ENCODE results near the gene YTHDC1. TPM values are rescaled to one million over a fixed set of nuclear protein-coding genes. Genes with fewer than 3 reads are reported as not detected.

The YTHDC1 gene
- total and polyA plus RNA-seq, 2 of the 4 experiments (the other 2 are of a cell fraction): 31.9 to 32.7 TPM

DNA sequence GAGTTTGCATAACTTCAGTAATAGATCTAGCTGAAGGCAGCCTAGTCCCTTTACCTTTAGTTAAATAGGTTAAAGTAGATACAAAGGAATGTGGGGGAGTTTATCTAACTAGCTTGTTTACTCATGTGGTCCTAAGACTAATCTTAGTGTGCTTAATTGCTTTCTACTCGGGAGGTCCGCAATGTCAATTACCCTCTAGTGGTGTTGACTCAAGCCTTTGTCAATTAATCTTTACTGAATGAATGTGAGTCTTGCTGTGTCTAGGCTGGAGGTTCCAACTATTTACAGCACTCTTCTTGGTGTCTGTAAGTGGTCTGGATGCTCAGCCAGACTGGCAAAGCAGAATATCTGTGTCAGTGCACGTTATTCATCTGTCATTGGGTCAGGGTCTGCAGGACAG lies 17.9 kb upstream of the YTHDC1 start:
- Histone ChIP-seq H2BK120ac (ENCODE audit: low read depth, low read length) (peak overlapping the region; percentile 47), H4K20me1 (ENCODE audit: insufficient read depth, low read length) (no peaks in the 10 kb centered on the region), H2AFZ (replicated peaks; ENCODE audit: low read length, poor library complexity) (no peak overlapping the region), H3K4me1 (ENCODE audit: control insufficient read depth, insufficient read depth, low read length) (peaks cover 12% of the 10 kb centered on the region), H3K9me1 (ENCODE audit: insufficient read depth, low read length) (peaks cover 10% of the 10 kb centered on the region), H3K4ac (ENCODE audit: low read depth, low read length) (peak overlapping the region; percentile 53; the same call in 1 of the 2 replicates), H3K36me3 (ENCODE audit: control insufficient read depth, insufficient read depth, low read length) (no peaks in the 10 kb centered on the region; the same call in 1 of the 2 replicates), H2BK5ac (ENCODE audit: low read depth, low read length, poor library complexity, severe bottlenecking) (peak overlapping the region; percentile 85), H3K23ac (ENCODE audit: low read depth, low read length) (no peak overlapping the region), H4K8ac (ENCODE audit: low read depth in 2 of 2, low read length in 2 of 2) (peak overlapping the region; percentile 5 to 13; a peak in 2 of 4 replicates), H4K5ac (ENCODE audit: low read depth, low read length) (peak overlapping the region; percentile 59; the same call in 1 of the 2 replicates), H3K9me3 (ENCODE audit: control insufficient read depth, insufficient read depth, low read length) (no peaks in the 10 kb centered on the region), H3K4me3 (ENCODE audit: insufficient read depth, low read depth, low read length) (no peak overlapping the region), H4K91ac (ENCODE audit: insufficient read depth, low read depth, low read length) (no peak overlapping the region), H2AK5ac (ENCODE audit: low read depth, low read length) (peak overlapping the region; percentile 52; the same call in 1 of the 2 replicates), H3K18ac (ENCODE audit: low read depth, low read length) (peak overlapping the region; percentile 76; the same call in 1 of the 2 replicates), H2BK15ac (ENCODE audit: low read depth, low read length) (peak overlapping the region; percentile 6; the same call in 1 of the 3 replicates), H3K9ac (ENCODE audit: low read depth, low read length) (no peak overlapping the region), H3K4me2 (ENCODE audit: low read depth, low read length) (no peak overlapping the region), H3K14ac (replicated peaks; ENCODE audit: low read depth, low read length) (0 out of 2 replicates have a peak overlapping the region, but pooled peaks have one; percentile 36), H3K27ac (ENCODE audit: insufficient read depth, low read length) (peak overlapping the region; percentile 60; the same call in 1 of the 2 replicates), H3K27me3 (ENCODE audit: control insufficient read depth, insufficient read depth, low read length) (no peaks in the 10 kb centered on the region), H3K79me1 (ENCODE audit: low read depth in 1 of 2, low read length in 2 of 2) (no peaks in the 10 kb centered on the region; a peak in 1 of 4 replicates), H2BK20ac (ENCODE audit: low read depth, low read length) (peak overlapping the region; percentile 17; the same call in 1 of the 2 replicates), H2AK9ac (replicated peaks; ENCODE audit: low read depth, low read length, poor library complexity) (no peak overlapping the region), H3K56ac (ENCODE audit: extremely low read depth, insufficient read depth, low read length) (no peak overlapping the region)
- TF ChIP-seq POLR2A (IDR thresholded peaks at IDR 0.05; ENCODE audit: low read depth, low read length) (no peak), MAZ (IDR thresholded peaks at IDR 0.05; ENCODE audit: borderline replicate concordance, low read depth, low read length) (no peak), FOS (IDR thresholded peaks at IDR 0.05; ENCODE audit: low read depth, low read length) (no peak), NFE2L2 (IDR thresholded peaks at IDR 0.05; ENCODE audit: low read depth, low read length) (no peak), RAD21 (IDR thresholded peaks at IDR 0.05; ENCODE audit: low read length) (no peak), MXI1 (IDR thresholded peaks at IDR 0.05; ENCODE audit: borderline replicate concordance, low read depth, low read length) (no peak), RFX5 (IDR thresholded peaks at IDR 0.05; ENCODE audit: low read depth, low read length) (no peak), RCOR1 (IDR thresholded peaks at IDR 0.05; ENCODE audit: insufficient replicate concordance, low read length) (no peak), CEBPB (IDR thresholded peaks at IDR 0.05; ENCODE audit: low read depth, low read length) (no peak), BHLHE40 (IDR thresholded peaks at IDR 0.05; ENCODE audit: low read depth, low read length) (no peak), MAFK (IDR thresholded peaks at IDR 0.05; ENCODE audit: low read depth, low read length) (no peak), CHD1 (IDR thresholded peaks at IDR 0.05; ENCODE audit: low read depth, low read length) (no peak), SMC3 (IDR thresholded peaks at IDR 0.05; ENCODE audit: low read depth, low read length) (no peak)
- TF ChIP-seq, protein P1, sequence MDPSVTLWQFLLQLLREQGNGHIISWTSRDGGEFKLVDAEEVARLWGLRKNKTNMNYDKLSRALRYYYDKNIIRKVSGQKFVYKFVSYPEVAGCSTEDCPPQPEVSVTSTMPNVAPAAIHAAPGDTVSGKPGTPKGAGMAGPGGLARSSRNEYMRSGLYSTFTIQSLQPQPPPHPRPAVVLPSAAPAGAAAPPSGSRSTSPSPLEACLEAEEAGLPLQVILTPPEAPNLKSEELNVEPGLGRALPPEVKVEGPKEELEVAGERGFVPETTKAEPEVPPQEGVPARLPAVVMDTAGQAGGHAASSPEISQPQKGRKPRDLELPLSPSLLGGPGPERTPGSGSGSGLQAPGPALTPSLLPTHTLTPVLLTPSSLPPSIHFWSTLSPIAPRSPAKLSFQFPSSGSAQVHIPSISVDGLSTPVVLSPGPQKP (IDR thresholded peaks at IDR 0.05; ENCODE audit: borderline replicate concordance, low read depth, low read length): no peak
- TF ChIP-seq, protein P2, sequence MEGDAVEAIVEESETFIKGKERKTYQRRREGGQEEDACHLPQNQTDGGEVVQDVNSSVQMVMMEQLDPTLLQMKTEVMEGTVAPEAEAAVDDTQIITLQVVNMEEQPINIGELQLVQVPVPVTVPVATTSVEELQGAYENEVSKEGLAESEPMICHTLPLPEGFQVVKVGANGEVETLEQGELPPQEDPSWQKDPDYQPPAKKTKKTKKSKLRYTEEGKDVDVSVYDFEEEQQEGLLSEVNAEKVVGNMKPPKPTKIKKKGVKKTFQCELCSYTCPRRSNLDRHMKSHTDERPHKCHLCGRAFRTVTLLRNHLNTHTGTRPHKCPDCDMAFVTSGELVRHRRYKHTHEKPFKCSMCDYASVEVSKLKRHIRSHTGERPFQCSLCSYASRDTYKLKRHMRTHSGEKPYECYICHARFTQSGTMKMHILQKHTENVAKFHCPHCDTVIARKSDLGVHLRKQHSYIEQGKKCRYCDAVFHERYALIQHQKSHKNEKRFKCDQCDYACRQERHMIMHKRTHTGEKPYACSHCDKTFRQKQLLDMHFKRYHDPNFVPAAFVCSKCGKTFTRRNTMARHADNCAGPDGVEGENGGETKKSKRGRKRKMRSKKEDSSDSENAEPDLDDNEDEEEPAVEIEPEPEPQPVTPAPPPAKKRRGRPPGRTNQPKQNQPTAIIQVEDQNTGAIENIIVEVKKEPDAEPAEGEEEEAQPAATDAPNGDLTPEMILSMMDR (conservative IDR thresholded peaks at IDR 0.05; ENCODE audit: low read depth, low read length): no peak
- TF ChIP-seq, protein P3, sequence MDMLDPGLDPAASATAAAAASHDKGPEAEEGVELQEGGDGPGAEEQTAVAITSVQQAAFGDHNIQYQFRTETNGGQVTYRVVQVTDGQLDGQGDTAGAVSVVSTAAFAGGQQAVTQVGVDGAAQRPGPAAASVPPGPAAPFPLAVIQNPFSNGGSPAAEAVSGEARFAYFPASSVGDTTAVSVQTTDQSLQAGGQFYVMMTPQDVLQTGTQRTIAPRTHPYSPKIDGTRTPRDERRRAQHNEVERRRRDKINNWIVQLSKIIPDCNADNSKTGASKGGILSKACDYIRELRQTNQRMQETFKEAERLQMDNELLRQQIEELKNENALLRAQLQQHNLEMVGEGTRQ (IDR thresholded peaks at IDR 0.05; ENCODE audit: low read depth, low read length): no peak
- no peak for DNase-seq
- ChIA-PET POLR2A (ENCODE audit: unreplicated experiment) (no interaction called here), CTCF (interaction anchor here (1.1 to 1.5 kb wide), 2 partner anchors 8 to 96 kb away, joined by 3 to 13 read pairs; no protein-coding TSS in a partner anchor)
- in situ Hi-C loops (cut with MboI; ENCODE audit: low sequenced_read_pairs): no loop called here
- intact Hi-C loops (cut with micrococcal nuclease): loop anchor here (2.0 kb wide), 1 partner anchor 17 kb away; the partner anchor contains the start of gene YTHDC1
- no CpG with 5 or more reads among the region's 3 CpGs for WGBS, 2 experiments (ENCODE audit: extremely low coverage in 2 of 2, insufficient read length in 1 of 2)
- dilution Hi-C loops (cut with HindIII; ENCODE audit: low sequenced_read_pairs, unreplicated experiment): no loop called here
- ATAC-seq (ENCODE audit: low read depth): no peak
- no TSS peak for BruUV-seq (replicated peaks)

Measured in IMR-90 (cell line).